Measurements from ENCODE around the gene PDLIM1. TPM values are rescaled to one million over a fixed set of nuclear protein-coding genes. Genes with fewer than 3 reads are reported as not detected.

The PDLIM1 gene
- total RNA-seq, 1 donor from 2014 or later, result 113 TPM

GRCh38 chr10:95306851-95307250 is 16.0 kb upstream of the PDLIM1 start:
- Mint-ChIP-seq H3K4me3 (ENCODE audit: low read depth) (no peak overlapping the region), H3K36me3 (ENCODE audit: insufficient read depth) (no peaks in the 10 kb centered on the region), H3K27ac (no peak overlapping the region), H3K9me3 (ENCODE audit: low read depth) (no peaks in the 10 kb centered on the region), H3K27me3 (no peaks in the 10 kb centered on the region), H3K4me1 (ENCODE audit: low read depth) (peaks cover 15% of the 10 kb centered on the region)
- no peak for DNase-seq (ENCODE audit: low spot score, unreplicated experiment)
- no peak for TF ChIP-seq CTCF (IDR thresholded peaks at IDR 0.05; ENCODE audit: unreplicated experiment)

DNA sequence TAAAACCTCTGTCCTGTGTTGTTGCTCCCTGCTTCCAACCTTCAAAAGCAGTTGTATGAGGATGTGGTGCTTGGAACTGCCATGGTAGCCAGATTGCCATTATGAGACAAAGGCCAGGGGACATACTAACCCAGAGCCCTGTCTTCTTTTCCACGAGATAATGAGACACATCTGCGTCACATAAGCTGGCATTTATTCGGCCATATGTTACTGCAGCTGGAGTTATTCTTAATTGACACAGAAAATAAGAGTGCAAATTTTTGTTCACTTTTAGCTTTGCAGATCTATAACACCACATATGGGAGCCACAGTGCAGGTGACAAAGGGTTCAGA is 15.5 kb upstream of the PDLIM1 start:
- Mint-ChIP-seq H3K9me3 (ENCODE audit: low read depth) (no peaks in the 10 kb centered on the region), H3K27ac (no peak overlapping the region), H3K27me3 (no peaks in the 10 kb centered on the region), H3K4me3 (ENCODE audit: low read depth) (no peak overlapping the region), H3K4me1 (ENCODE audit: low read depth) (peaks cover 13% of the 10 kb centered on the region), H3K36me3 (ENCODE audit: insufficient read depth) (no peaks in the 10 kb centered on the region)
- DNase-seq (ENCODE audit: low spot score, unreplicated experiment), result no peak
- no peak for TF ChIP-seq CTCF (IDR thresholded peaks at IDR 0.05; ENCODE audit: unreplicated experiment)

GRCh38 chr10:95305606-95306317 is 15.0 kb upstream of the PDLIM1 start:
- H3K27me3 Mint-ChIP-seq, result no peaks in the 10 kb centered on the region
- DNase-seq (ENCODE audit: low spot score, unreplicated experiment), result no peak
- H3K4me3 Mint-ChIP-seq (ENCODE audit: low read depth), result no peak overlapping the region
- H3K36me3 Mint-ChIP-seq (ENCODE audit: insufficient read depth), result no peaks in the 10 kb centered on the region
- no peaks in the 10 kb centered on the region for H3K9me3 Mint-ChIP-seq (ENCODE audit: low read depth)
- H3K4me1 Mint-ChIP-seq (ENCODE audit: low read depth), result peaks cover 13% of the 10 kb centered on the region
- TF ChIP-seq CTCF (IDR thresholded peaks at IDR 0.05; ENCODE audit: unreplicated experiment), result no peak
- peak overlapping the region; percentile 26 for H3K27ac Mint-ChIP-seq

GRCh38 chr10:95304976-95305375 is 14.2 kb upstream of the PDLIM1 start:
- no peak for DNase-seq (ENCODE audit: low spot score, unreplicated experiment)
- Mint-ChIP-seq H3K27ac (no peak overlapping the region), H3K36me3 (ENCODE audit: insufficient read depth) (no peaks in the 10 kb centered on the region), H3K4me1 (ENCODE audit: low read depth) (peaks cover 13% of the 10 kb centered on the region), H3K9me3 (ENCODE audit: low read depth) (no peaks in the 10 kb centered on the region), H3K27me3 (no peaks in the 10 kb centered on the region), H3K4me3 (ENCODE audit: low read depth) (no peak overlapping the region)
- no peak for TF ChIP-seq CTCF (IDR thresholded peaks at IDR 0.05; ENCODE audit: unreplicated experiment)

- no peak for TF ChIP-seq CTCF (IDR thresholded peaks at IDR 0.05; ENCODE audit: unreplicated experiment)
- Mint-ChIP-seq H3K27ac (no peak overlapping the region), H3K4me1 (ENCODE audit: low read depth) (peaks cover 11% of the 10 kb centered on the region), H3K36me3 (ENCODE audit: insufficient read depth) (no peaks in the 10 kb centered on the region), H3K4me3 (ENCODE audit: low read depth) (no peak overlapping the region), H3K9me3 (ENCODE audit: low read depth) (no peaks in the 10 kb centered on the region), H3K27me3 (no peaks in the 10 kb centered on the region)
- DNase-seq (ENCODE audit: low spot score, unreplicated experiment), result no peak
Observed at GRCh38 chr10:95304463-95304862, 13.7 kb upstream of the PDLIM1 start.

All from progenitor cell of endocrine pancreas (in vitro differentiated cells).